Measurements from ENCODE around the gene SYT1. TPM values are rescaled to one million over a fixed set of nuclear protein-coding genes. Genes with fewer than 3 reads are reported as not detected.

Gene SYT1
- total and polyA plus RNA-seq, 2 donors: 5.1 to 13.8 TPM

DNA sequence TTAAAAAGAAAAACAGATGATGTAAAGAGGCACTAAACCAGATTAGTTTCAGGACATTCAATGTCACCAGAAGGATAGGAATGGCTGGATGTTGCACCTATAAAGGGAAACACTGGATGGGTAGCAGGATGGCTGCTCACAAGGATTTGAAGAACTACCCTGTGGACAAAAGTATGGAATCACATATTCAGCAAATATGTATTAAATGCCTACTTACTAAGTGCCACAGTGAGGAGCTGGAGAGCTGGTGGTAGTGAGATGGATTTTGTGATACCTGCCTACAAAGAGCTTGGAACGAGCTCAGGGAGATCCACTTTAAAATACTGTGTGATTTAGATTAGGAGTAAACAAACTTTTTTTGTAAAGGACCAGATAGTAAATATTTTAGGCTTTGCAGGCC is 510.0 kb downstream of the SYT1 start:
- H3K36me3 ChIP-seq (ENCODE audit: insufficient read depth): no peaks in the 10 kb centered on the region
- DNase-seq (ENCODE audit: extremely low spot score): no peak
- no peaks in the 10 kb centered on the region for H3K4me1 ChIP-seq (ENCODE audit: insufficient read depth)
- no peak overlapping the region for H3K27ac ChIP-seq (ENCODE audit: low read depth)
- WGBS: 67% methylated on average over 1 of the region's 1 CpG
- H3K4me3 ChIP-seq (ENCODE audit: low read depth, low read length): no peak overlapping the region

DNA sequence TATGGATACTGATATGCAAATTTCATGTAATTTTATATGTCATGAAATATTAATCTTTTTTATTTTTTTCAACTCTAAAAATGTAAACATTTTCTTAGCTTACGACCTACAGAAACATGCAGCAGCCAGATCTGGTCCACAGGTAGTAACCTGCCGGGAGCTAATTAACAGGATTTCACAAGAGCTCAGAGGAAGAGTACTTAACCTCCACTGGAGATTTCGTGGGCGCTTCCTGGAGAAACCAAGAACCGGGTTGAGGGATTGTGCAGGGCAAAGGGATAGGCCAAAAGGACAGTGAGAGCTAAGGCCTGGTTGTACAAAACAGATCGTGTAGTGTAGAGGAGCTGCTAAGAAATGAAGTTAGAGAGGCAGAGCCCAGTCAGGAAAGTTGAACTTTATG is 510.5 kb downstream of the SYT1 start:
- DNase-seq (ENCODE audit: extremely low spot score): no peak
- Histone ChIP-seq H3K4me1 (ENCODE audit: insufficient read depth) (no peaks in the 10 kb centered on the region), H3K4me3 (ENCODE audit: low read depth, low read length) (no peak overlapping the region), H3K27ac (ENCODE audit: low read depth) (no peak overlapping the region), H3K36me3 (ENCODE audit: insufficient read depth) (no peaks in the 10 kb centered on the region)
- 69% methylated on average over 6 of the region's 6 CpGs for WGBS

DNA sequence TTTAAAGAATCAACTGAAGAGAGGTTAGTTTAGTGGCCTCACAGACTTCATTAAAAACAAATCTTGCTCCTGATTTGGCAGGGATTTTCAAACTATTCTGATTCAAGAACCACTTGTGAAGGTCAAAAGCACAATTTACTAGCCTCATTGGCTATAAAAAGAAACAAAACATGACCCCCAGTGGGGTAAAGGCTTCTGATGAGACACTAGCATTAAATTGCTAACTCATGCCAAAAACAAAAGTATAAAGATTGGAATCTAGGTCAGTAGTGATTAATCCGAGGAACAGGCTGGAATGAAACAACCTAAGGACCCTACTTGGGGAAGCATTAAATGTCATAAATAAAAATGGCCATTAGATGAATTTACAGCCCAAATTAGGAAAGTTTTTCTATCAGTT is 513.9 kb downstream of the SYT1 start:
- H3K4me3 ChIP-seq (ENCODE audit: low read depth, low read length): no peak overlapping the region
- H3K36me3 ChIP-seq (ENCODE audit: insufficient read depth): no peaks in the 10 kb centered on the region
- DNase-seq (ENCODE audit: extremely low spot score): no peak
- no peak overlapping the region for H3K27ac ChIP-seq (ENCODE audit: low read depth)
- WGBS: 48% methylated on average over 1 of the region's 1 CpG
- no peaks in the 10 kb centered on the region for H3K4me1 ChIP-seq (ENCODE audit: insufficient read depth)

DNA sequence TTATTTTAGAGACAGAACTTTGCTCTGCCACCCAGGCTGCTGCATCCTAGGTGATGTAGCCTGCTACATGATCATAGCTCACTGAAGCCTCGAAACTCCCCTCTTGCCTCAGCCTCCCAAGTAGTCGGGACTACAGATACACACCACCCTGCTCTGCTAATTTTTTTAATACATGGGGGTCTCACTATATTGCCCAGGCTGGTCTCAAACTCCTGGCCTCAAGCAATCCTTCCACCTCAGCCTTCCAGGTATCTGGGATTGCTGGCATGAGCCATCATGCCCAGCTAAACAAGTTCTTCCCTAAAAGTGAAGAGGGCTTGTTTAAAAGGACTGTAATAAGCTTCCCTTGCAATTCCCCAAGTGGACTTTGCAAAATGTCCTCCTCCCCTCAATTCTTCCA is 515.8 kb downstream of the SYT1 start:
- WGBS: 96% methylated on average over 2 of the region's 2 CpGs
- no peak overlapping the region for H3K27ac ChIP-seq (ENCODE audit: low read depth)
- H3K4me1 ChIP-seq (ENCODE audit: insufficient read depth): no peaks in the 10 kb centered on the region
- DNase-seq (ENCODE audit: extremely low spot score): no peak
- no peaks in the 10 kb centered on the region for H3K36me3 ChIP-seq (ENCODE audit: insufficient read depth)
- no peak overlapping the region for H3K4me3 ChIP-seq (ENCODE audit: low read depth, low read length)

DNA sequence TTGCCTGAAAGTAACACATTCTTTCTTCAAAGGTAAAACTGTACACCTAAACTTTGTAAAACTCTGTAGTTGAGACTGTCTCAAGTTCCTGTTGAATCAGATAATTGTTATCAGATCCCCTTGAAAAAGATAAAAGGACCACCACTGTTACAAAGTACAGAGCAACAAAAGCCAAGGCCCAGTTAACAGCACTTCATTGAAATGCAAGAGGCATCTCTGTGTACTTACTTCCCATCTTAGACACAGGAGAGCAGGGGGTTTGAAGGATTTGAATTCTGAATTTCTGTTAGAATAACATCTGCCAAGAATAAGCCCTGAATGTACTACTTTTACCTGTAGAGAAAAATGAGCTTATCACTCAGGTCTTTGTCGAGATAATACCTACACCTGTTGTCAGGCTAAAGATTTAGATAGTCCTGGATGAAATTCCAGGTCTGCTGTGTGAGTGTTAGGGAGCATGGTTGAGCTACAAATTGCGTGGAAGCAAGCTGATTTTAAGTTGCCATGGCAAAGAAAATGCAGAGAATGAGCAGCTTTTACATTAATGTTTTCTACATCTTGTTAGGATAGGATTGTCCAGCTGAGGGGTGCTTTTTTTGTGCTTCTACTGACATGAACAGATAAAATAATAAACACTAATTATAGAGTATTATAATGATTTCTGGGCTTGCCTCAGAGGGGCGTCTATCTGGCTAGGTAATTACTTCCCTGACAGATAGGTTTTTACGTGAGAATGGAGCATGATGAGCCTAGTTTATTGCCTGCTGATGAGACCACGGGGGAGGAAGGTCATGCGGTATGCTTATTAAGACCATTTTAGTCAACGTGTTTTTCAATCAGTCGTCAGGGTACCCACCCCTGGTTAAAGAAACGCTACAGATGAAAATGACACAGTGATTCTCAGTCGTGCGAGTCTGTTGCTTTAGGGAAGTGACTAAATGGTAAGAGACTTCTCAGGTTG is 517.0 kb downstream of the SYT1 start:
- Histone ChIP-seq H3K4me1 (ENCODE audit: insufficient read depth) (no peaks in the 10 kb centered on the region), H3K4me3 (ENCODE audit: low read depth, low read length) (no peak overlapping the region), H3K27ac (ENCODE audit: low read depth) (no peak overlapping the region), H3K36me3 (ENCODE audit: insufficient read depth) (no peaks in the 10 kb centered on the region)
- DNase-seq (ENCODE audit: extremely low spot score): no peak
- 68% methylated on average over 11 of the region's 11 CpGs for WGBS

DNA sequence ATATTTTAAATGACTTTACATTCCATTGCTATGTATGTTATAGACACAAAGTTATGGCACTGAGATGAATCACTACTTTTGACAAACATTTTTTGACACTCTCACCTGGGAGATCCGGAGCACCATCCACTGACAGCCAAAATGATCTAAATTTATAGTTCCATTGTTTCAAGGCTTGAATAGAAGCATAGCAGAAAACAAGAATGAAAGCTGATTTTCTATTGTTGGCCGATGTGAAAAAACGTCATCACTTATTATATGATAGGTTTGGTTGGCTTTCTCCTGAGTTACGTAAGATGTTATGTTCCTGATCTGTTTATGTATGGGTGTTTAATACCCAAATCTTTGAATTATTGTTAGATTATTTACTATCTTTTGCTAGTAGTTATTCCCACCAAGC is 520.0 kb downstream of the SYT1 start:
- no peak overlapping the region for H3K27ac ChIP-seq (ENCODE audit: low read depth)
- no peaks in the 10 kb centered on the region for H3K36me3 ChIP-seq (ENCODE audit: insufficient read depth)
- H3K4me3 ChIP-seq (ENCODE audit: low read depth, low read length): no peak overlapping the region
- H3K4me1 ChIP-seq (ENCODE audit: insufficient read depth): no peaks in the 10 kb centered on the region
- WGBS: 73% methylated on average over 4 of the region's 4 CpGs
- DNase-seq (ENCODE audit: extremely low spot score): no peak

DNA sequence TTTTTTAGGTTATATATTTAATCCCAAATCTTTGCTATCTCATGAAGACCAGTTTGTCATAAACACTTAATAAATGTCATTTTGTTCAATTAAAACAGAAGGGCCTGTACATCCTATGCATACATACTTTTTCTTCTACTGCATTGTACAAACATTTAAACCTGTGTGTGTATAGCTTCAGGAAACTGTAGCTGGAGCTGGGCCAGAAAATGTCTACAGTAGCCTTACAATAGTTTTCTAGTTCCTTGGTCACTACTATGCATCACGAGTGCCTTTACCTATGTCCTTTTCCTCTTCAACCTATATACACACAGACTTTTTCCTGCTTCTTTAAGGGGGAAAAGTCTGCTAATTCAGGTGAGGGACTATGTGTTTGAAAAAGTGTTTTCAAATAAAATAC is 523.4 kb downstream of the SYT1 start:
- no peak for DNase-seq (ENCODE audit: extremely low spot score)
- no peak overlapping the region for H3K4me3 ChIP-seq (ENCODE audit: low read depth, low read length)

DNA sequence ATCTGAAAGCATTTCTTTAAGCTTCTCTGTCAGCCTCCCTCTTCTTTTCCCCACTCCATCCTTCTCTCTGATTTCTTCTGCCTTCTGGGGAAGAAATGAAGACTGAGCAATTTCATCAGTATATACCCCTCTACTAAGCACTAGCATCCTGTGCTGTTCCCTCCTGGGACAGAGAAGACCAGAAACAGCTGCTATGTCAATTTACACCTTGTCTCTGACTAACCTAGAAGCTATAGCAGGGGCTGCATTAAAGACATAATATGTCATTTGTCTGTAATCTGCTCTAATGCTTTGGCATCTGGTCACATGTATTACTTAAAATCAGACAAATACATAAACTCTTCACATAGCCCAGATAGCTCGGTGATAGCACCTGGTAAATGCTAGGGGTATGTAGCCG is 529.3 kb downstream of the SYT1 start:
- WGBS: 87% methylated on average over 2 of the region's 2 CpGs
- no peak overlapping the region for H3K4me3 ChIP-seq (ENCODE audit: low read depth, low read length)
- no peaks in the 10 kb centered on the region for H3K36me3 ChIP-seq (ENCODE audit: insufficient read depth)
- no peak overlapping the region for H3K27ac ChIP-seq (ENCODE audit: low read depth)
- H3K4me1 ChIP-seq (ENCODE audit: insufficient read depth): no peaks in the 10 kb centered on the region
- DNase-seq (ENCODE audit: extremely low spot score): no peak

More for the DNA sequence above, 523.4 kb downstream of the SYT1 start:
- Histone ChIP-seq H3K27ac (ENCODE audit: low read depth) (no peak overlapping the region), H3K36me3 (ENCODE audit: insufficient read depth) (no peaks in the 10 kb centered on the region), H3K4me1 (ENCODE audit: insufficient read depth) (no peaks in the 10 kb centered on the region)
- whole genome bisulfite sequencing: 75% methylated on average over 1 of the region's 1 CpG

DNA sequence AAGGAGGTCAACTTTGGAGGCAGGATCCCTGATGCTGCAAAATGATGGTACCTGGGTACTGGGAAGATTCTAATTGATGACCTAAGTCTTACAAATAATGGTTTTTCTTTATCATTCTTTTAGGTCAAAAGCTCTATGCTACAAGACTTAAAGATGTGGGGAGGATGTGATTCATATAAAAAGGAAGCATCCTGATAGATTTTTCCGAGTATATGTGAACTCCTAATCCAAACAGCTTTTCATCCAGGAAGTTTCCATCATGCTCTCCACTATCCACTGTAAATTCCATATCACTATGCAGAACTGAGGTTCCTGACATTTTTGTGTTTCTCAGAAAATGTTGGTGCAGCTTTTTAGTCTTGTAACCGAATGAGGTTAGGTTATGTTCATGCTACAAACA is 533.0 kb downstream of the SYT1 start:
- Histone ChIP-seq H3K4me3 (ENCODE audit: low read depth, low read length) (no peak overlapping the region), H3K36me3 (ENCODE audit: insufficient read depth) (no peaks in the 10 kb centered on the region), H3K27ac (ENCODE audit: low read depth) (no peak overlapping the region), H3K4me1 (ENCODE audit: insufficient read depth) (no peaks in the 10 kb centered on the region)
- 57% methylated on average over 2 of the region's 2 CpGs for WGBS
- DNase-seq (ENCODE audit: extremely low spot score): no peak

DNA sequence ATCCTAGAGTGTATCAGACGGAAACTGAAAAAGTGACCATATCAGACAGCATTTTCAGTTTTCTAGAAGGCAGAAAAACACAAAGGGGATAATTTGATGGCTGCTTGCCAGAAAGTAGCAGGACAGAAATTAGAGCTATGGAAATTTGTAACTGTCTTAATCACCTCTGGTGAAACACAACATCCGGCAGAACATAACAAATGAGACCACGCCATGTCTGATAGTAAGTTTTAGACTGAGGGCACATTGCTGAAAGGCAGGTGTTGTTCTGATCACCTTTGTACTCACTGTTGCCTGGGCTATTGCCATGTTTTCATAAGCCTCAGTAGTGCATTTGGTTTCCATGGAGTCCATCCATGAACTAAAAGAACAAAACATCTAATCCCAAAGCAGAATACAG is 535.9 kb downstream of the SYT1 start:
- WGBS: 96% methylated on average over 3 of the region's 3 CpGs
- Histone ChIP-seq H3K27ac (ENCODE audit: low read depth) (no peak overlapping the region), H3K36me3 (ENCODE audit: insufficient read depth) (no peaks in the 10 kb centered on the region), H3K4me1 (ENCODE audit: insufficient read depth) (no peaks in the 10 kb centered on the region), H3K4me3 (ENCODE audit: low read depth, low read length) (no peak overlapping the region)
- no peak for DNase-seq (ENCODE audit: extremely low spot score)

DNA sequence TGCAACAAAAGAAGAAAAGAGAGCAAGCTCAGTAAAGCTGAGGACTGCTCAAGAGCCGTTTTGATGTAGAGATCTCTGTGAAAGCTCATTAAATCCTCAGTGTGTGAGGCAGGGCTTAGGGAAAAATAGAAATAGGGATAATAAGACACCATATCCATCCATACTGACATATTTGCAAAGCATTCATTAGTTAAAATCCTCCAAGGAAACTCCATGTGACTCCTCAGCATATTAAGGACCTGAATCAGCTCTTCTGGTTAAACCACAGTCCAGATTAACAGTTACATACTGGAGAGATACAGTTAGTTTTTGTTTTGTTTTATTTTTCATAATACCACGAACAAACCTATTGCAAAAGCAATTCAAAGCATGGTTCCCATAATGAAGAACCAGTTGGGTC is 538.0 kb downstream of the SYT1 start:
- Histone ChIP-seq H3K4me1 (ENCODE audit: insufficient read depth) (no peaks in the 10 kb centered on the region), H3K27ac (ENCODE audit: low read depth) (no peak overlapping the region), H3K36me3 (ENCODE audit: insufficient read depth) (no peaks in the 10 kb centered on the region), H3K4me3 (ENCODE audit: low read depth, low read length) (no peak overlapping the region)
- DNase-seq (ENCODE audit: extremely low spot score): no peak
- WGBS: 72% methylated on average over 2 of the region's 2 CpGs

DNA sequence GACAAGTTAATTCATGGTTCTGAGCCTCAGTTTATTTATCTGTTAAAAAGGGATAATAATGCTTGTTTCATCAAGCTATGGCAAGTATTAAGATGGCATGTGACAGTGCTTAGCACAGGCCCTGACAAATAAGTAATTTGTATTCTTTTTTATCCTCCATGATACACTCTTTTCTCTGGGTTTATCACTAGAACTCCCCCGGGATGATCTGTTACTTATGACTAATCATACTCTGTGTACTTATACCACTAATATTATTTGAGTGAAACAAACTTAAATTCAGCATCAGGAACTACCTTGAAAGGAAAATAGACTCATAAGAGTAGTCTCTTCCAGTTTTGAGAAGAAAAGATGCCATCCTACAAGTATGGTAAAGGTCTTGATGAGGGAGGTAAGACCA is 542.4 kb downstream of the SYT1 start:
- H3K4me3 ChIP-seq (ENCODE audit: low read depth, low read length): no peak overlapping the region
- 91% methylated on average over 1 of the region's 1 CpG for WGBS
- H3K36me3 ChIP-seq (ENCODE audit: insufficient read depth): no peaks in the 10 kb centered on the region
- no peak for DNase-seq (ENCODE audit: extremely low spot score)
- no peaks in the 10 kb centered on the region for H3K4me1 ChIP-seq (ENCODE audit: insufficient read depth)
- no peak overlapping the region for H3K27ac ChIP-seq (ENCODE audit: low read depth)

DNA sequence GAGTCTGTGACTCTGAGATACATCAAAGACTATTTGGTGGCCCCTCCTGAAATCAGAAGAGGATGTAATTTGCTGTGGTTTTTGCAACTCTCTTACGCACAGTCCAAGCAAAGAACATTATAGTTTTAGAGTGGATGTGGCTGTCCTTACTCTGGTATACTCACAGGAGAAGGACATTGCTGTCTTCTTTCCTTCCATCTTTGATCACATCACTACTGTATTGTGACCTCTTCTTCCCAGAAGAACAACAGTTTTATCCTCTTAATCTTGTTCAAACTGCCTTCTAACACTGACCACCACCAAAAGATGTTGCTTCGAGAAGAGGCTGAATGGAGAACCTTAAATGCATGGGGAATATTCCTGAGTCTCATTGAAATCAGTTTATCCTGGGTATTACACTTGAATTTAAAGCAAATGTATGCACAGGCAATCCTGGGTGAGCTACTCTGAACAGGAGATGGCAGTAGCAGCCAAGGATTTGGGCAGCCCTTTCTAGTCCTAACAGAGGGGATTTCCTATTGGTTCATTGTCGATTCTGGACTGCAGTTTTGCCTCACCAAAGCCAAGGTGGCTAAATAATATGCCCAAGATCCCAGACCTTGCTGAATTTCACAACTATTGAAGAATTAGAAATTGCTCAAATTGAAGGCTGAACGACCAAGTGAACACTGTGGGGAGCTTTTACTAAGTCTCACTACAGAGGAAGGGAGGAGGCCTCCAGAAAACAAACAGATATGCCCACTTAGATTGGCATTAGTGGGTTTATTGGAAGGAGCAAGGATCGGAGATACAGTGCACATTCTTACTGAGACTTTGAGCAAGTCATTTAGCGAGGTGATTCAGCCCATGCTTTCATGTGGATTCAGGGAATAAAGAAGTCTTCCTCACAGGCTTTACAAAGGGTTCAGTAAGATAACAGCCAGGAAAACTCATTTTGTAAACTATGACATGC is 543.4 kb downstream of the SYT1 start:
- H3K36me3 ChIP-seq (ENCODE audit: insufficient read depth): no peaks in the 10 kb centered on the region
- H3K27ac ChIP-seq (ENCODE audit: low read depth): no peak overlapping the region
- no peak overlapping the region for H3K4me3 ChIP-seq (ENCODE audit: low read depth, low read length)
- no peak for DNase-seq (ENCODE audit: extremely low spot score)
- 53% methylated on average over 6 of the region's 6 CpGs for WGBS
- H3K4me1 ChIP-seq (ENCODE audit: insufficient read depth): no peaks in the 10 kb centered on the region

DNA sequence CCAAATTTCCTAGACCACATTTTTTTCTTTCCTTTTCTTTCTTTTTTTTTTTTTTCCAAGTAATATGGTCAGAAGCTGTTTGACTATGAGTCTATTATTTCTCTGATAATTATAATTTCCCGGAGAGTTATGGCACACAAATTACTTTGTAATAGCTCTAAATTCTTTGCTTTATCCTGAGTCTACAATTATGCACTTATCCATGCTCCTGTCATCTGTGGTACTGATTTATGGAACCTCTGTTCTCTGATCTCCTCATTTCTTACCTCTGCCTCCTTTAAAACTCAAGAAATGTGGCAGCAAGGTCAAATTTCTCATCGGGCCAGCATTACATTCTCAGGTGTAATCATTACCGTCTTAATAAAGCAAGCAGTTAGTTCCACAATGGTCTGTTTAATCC is 544.1 kb downstream of the SYT1 start:
- DNase-seq (ENCODE audit: extremely low spot score): no peak
- H3K4me1 ChIP-seq (ENCODE audit: insufficient read depth): no peaks in the 10 kb centered on the region
- H3K4me3 ChIP-seq (ENCODE audit: low read depth, low read length): no peak overlapping the region
- no peak overlapping the region for H3K27ac ChIP-seq (ENCODE audit: low read depth)
- whole genome bisulfite sequencing: 50% methylated on average over 3 of the region's 3 CpGs
- no peaks in the 10 kb centered on the region for H3K36me3 ChIP-seq (ENCODE audit: insufficient read depth)
